Keratinocyte (primary cell): Measurements from ENCODE around the gene RNU5B-1. TPM values are rescaled to one million over a fixed set of nuclear protein-coding genes. Genes with fewer than 3 reads are reported as not detected.

Experiments
- DNase-seq: peaks from one replicate; pipeline ENCODE4 v3.0.0-alpha.2; 2011; ENCODE audit warnings: low read depth, missing footprints, low spot score
- FAIRE-seq: peaks from 2 replicates; lab custom pipeline; 2011; peaks lifted over from hg19 to GRCh38; lab: Jason Lieb, UNC
- H2AFZ ChIP-seq: 2 replicates; pipeline ENCODE4 v1.6.0; 2012; ENCODE audit warnings: low read length, control low read depth, inconsistent platforms; ENCODE audit not compliant: control insufficient read depth
- H3K27ac ChIP-seq: 2 replicates; pipeline ENCODE4 v1.5.1; 2011; ENCODE audit warnings: low read length; ENCODE audit not compliant: control insufficient read depth, insufficient read depth
- H3K27me3 ChIP-seq: 3 replicates; pipeline ENCODE4 v1.6.0; 2011; ENCODE audit warnings: low read length; ENCODE audit not compliant: control insufficient read depth, insufficient read depth; ENCODE audit errors: extremely low read depth
- H3K36me3 ChIP-seq, 2 experiments: 2 replicates in 1 of 2; 3 replicates in 1 of 2; pipeline ENCODE4 v1.5.1; 2011; ENCODE audit warnings: low read length in 2 of 2, mild to moderate bottlenecking in 1 of 2; ENCODE audit not compliant: control insufficient read depth in 2 of 2, insufficient read depth in 2 of 2; ENCODE audit errors: extremely low read depth in 1 of 2
- H3K4me1 ChIP-seq: 3 replicates; pipeline ENCODE4 v1.5.1; 2011; ENCODE audit warnings: low read length; ENCODE audit not compliant: control insufficient read depth, insufficient read depth; ENCODE audit errors: extremely low read depth
- H3K4me2 ChIP-seq: 3 replicates; pipeline ENCODE4 v1.6.0; 2011; ENCODE audit warnings: low read depth, low read length; ENCODE audit not compliant: control insufficient read depth, insufficient read depth; ENCODE audit errors: extremely low read depth
- H3K4me3 ChIP-seq, 3 experiments: fragments of 200-600 bp in 1 of 3; sonication (generic) in 1 of 3; 2 replicates in 2 of 3; 3 replicates in 1 of 3; pipeline ENCODE4 v1.5.1; 2011 to 2016; ENCODE audit warnings: low read length in 3 of 3, mild to moderate bottlenecking in 3 of 3, control low read depth in 2 of 3, inconsistent platforms in 1 of 3, low read depth in 1 of 3, mixed read lengths in 1 of 3, mixed run types in 1 of 3, moderate library complexity in 1 of 3; ENCODE audit not compliant: control insufficient read depth in 2 of 3, insufficient read depth in 2 of 3; ENCODE audit errors: extremely low read depth in 1 of 3
- H3K79me2 ChIP-seq: 2 replicates; pipeline ENCODE4 v1.6.0; 2012; ENCODE audit warnings: low read length; ENCODE audit not compliant: control insufficient read depth, insufficient read depth
- H3K9ac ChIP-seq: 3 replicates; pipeline ENCODE4 v1.6.0; 2011; ENCODE audit warnings: low read length; ENCODE audit not compliant: control insufficient read depth, insufficient read depth; ENCODE audit errors: extremely low read depth
- H3K9me1 ChIP-seq: 3 replicates; pipeline ENCODE4 v1.6.0; 2011; ENCODE audit warnings: low read length; ENCODE audit not compliant: control insufficient read depth, insufficient read depth; ENCODE audit errors: extremely low read depth
- H3K9me3 ChIP-seq: 2 replicates; pipeline ENCODE4 v1.5.1; 2012; ENCODE audit warnings: low read depth, low read length; ENCODE audit not compliant: control insufficient read depth
- H4K20me1 ChIP-seq: 3 replicates; pipeline ENCODE4 v1.6.0; 2011; ENCODE audit warnings: low read length; ENCODE audit not compliant: control insufficient read depth, insufficient read depth; ENCODE audit errors: extremely low read depth
- EZH2 ChIP-seq: IDR thresholded peaks from one replicate; pipeline ENCODE4 v1.6.1; 2012; ENCODE audit warnings: inconsistent platforms, mild to moderate bottlenecking, low read length, moderate library complexity
- dilution Hi-C: fragments of 300-500 bp; cut with MboI; formaldehyde crosslinking; loops from one replicate; pipeline ENCODE4 v1.7.0; 2020; ENCODE audit warnings: low sequenced_read_pairs; ENCODE audit not compliant: extremely low pct_ligation_motif_present
- polyA plus RNA-seq, 5 experiments: library from polyadenylated mRNA; depleted of rRNA in 3 of 5; stranded (reverse) in 3 of 5; stranded (forward) in 1 of 5; unstranded in 1 of 5; fragments of >200 nt; gene quantifications; 1 replicate in 1 of 5; 2 replicates in 3 of 5; 3 replicates in 1 of 5; pipeline versions ENCODE4 v1.2.1 to v1.2.3, GENCODE V29; 2011 to 2012; ENCODE audit warnings: missing spikeins in 2 of 5, low read depth in 1 of 5, low replicate concordance in 1 of 5
- TF ChIP-seq, protein P1 (sequence below), 3 experiments: IDR thresholded peaks in 1 of 3; conservative IDR thresholded peaks in 1 of 3; optimal IDR thresholded peaks in 1 of 3; 2 replicates in 2 of 3; 3 replicates in 1 of 3; pipeline versions ENCODE3 to v1.5.1; 2011; ENCODE audit warnings: low read length in 3 of 3, mild to moderate bottlenecking in 3 of 3, moderate library complexity in 2 of 3, control low read depth in 1 of 3, inconsistent platforms in 1 of 3; ENCODE audit not compliant: insufficient read depth in 2 of 3; ENCODE audit errors: extremely low read depth in 1 of 3

The RNU5B-1 gene
- polyA plus RNA-seq, 1 donor (not counting 4 experiments of a cell fraction or from before 2014, with no cell fraction given), result not detected

DNA sequence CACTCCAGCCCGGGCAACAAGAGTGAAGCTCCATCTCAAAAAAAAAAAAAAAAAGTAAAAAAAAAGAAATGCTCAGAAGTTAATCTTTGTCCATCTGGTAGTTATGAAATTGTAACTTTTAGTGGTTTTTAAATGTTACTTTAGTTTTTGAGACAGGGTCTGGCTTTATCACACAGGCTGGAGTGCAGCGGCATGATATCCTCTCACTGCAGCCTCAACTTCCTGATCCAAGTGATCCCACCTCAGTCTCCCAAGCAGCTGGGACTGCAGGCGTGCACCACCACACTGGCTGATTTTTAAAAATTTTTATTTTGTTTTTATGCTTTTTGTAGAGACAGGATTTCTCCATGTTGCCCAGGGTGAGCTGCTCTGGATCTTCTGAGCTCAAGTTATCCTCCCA lies 1.3 kb downstream of the RNU5B-1 start:
- TF ChIP-seq EZH2, result no peak
- TF ChIP-seq, protein P1, sequence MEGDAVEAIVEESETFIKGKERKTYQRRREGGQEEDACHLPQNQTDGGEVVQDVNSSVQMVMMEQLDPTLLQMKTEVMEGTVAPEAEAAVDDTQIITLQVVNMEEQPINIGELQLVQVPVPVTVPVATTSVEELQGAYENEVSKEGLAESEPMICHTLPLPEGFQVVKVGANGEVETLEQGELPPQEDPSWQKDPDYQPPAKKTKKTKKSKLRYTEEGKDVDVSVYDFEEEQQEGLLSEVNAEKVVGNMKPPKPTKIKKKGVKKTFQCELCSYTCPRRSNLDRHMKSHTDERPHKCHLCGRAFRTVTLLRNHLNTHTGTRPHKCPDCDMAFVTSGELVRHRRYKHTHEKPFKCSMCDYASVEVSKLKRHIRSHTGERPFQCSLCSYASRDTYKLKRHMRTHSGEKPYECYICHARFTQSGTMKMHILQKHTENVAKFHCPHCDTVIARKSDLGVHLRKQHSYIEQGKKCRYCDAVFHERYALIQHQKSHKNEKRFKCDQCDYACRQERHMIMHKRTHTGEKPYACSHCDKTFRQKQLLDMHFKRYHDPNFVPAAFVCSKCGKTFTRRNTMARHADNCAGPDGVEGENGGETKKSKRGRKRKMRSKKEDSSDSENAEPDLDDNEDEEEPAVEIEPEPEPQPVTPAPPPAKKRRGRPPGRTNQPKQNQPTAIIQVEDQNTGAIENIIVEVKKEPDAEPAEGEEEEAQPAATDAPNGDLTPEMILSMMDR (optimal IDR thresholded peaks at IDR 0.05 in 1 of 3, IDR thresholded peaks at IDR 0.05 in 1 of 3, conservative IDR thresholded peaks at IDR 0.05 in 1 of 3; ENCODE audit: extremely low read depth in 1 of 3, insufficient read depth in 2 of 3, low read length in 3 of 3), result no peak
- H3K27ac ChIP-seq, result no peak overlapping the region

DNA sequence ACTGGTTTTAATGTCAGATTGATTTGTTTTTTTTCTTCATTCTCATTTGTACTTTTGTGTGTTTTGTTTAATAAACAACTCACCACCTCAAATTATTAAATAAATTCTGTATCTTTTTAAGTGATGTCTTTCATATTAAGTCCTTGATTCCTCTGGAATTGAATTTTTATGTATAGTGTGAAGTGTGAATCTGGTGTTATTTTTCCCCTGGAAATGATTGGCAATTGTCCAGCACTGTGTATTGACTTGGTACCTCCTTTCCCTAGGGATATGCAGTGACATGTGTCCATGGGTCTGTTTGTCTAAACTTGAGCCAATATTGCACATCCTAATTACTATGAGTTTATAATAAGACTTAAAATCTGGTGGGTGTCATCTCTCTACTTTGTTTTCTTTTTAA lies 2.1 kb downstream of the RNU5B-1 start:
- Histone ChIP-seq H3K9ac (no peak overlapping the region), H3K4me1 (peaks cover 13% of the 10 kb centered on the region), H3K27me3 (no peaks in the 10 kb centered on the region), H3K4me2 (no peak overlapping the region), H3K9me3 (no peaks in the 10 kb centered on the region), H3K36me3 (no peaks in the 10 kb centered on the region), H2AFZ (no peak overlapping the region), H3K9me1 (no peaks in the 10 kb centered on the region), H3K79me2 (no peaks in the 10 kb centered on the region), H3K4me3 (no peak overlapping the region), H4K20me1 (no peaks in the 10 kb centered on the region), H3K27ac (no peak overlapping the region)
- dilution Hi-C loops, result no loop called here
- TF ChIP-seq, protein P1 (optimal IDR thresholded peaks at IDR 0.05 in 1 of 3, IDR thresholded peaks at IDR 0.05 in 1 of 3, conservative IDR thresholded peaks at IDR 0.05 in 1 of 3; ENCODE audit: extremely low read depth in 1 of 3, insufficient read depth in 2 of 3, low read length in 3 of 3), result no peak
- TF ChIP-seq EZH2, result no peak
- no peak for DNase-seq
- no peak for FAIRE-seq

More for the DNA sequence above, 1.3 kb downstream of the RNU5B-1 start:
- Histone ChIP-seq H3K36me3 (no peaks in the 10 kb centered on the region), H3K27me3 (no peaks in the 10 kb centered on the region), H3K4me1 (peaks cover 13% of the 10 kb centered on the region), H3K4me3 (no peak overlapping the region), H2AFZ (no peak overlapping the region), H4K20me1 (no peaks in the 10 kb centered on the region), H3K9me1 (no peaks in the 10 kb centered on the region), H3K9me3 (no peaks in the 10 kb centered on the region), H3K4me2 (no peak overlapping the region), H3K9ac (no peak overlapping the region), H3K79me2 (no peaks in the 10 kb centered on the region)
- DNase-seq (no peak), FAIRE-seq (no peak)
- dilution Hi-C loops, result no loop called here
